ENCODE measurements around the gene JAM3. TPM values are rescaled to one million over a fixed set of nuclear protein-coding genes. Genes with fewer than 3 reads are reported as not detected.

Gene JAM3
- total RNA-seq, 1 experiment from 2014 or later, result 45.4 TPM

DNA sequence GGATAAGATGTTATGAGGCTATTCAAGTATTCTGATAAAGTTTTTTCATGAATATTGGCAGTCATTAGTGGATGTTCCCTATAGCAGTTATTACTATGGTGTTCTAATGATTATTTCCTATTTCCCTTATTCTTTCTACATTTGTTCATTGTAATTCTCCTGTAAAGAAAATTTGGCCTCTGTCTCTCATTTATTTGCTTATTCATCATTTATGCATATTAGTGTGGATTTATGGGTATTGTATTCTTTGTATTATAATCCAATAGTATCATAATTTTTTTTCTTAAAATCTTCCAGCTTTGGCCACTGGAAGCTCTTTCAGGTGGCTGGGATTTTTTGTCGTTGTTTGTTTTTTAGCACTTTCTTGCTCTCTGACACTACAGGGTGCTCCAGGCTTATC is 47.3 kb downstream of the JAM3 start:
- Histone ChIP-seq H3K27me3 (ENCODE audit: control insufficient read depth, insufficient read depth, low read length) (no peaks in the 10 kb centered on the region), H3K27ac (ENCODE audit: low read length) (no peak overlapping the region), H3K36me3 (ENCODE audit: control insufficient read depth, insufficient read depth, low read length) (no peaks in the 10 kb centered on the region), H3K4me3 (ENCODE audit: low read depth in 2 of 2, low read length in 2 of 2) (no peak overlapping the region), H3K4me1 (ENCODE audit: control insufficient read depth, insufficient read depth, low read length) (peaks cover 9% of the 10 kb centered on the region; the same call in 1 of the 2 replicates), H3K9me3 (ENCODE audit: control insufficient read depth, insufficient read depth, low read depth, low read length) (no peaks in the 10 kb centered on the region)
- ChIA-PET CTCF (no interaction called here), POLR2A (no interaction called here)
- TF ChIP-seq POLR2AphosphoS5 (IDR thresholded peaks at IDR 0.05; ENCODE audit: low read depth, low read length) (no peak), CTCF (IDR thresholded peaks at IDR 0.05) (no peak), SIN3A (IDR thresholded peaks at IDR 0.05; ENCODE audit: borderline replicate concordance, insufficient read depth, low read depth, low read length) (no peak), TCF7L2 (IDR thresholded peaks at IDR 0.05; ENCODE audit: low read depth, low read length) (no peak)
- TF ChIP-seq, protein P1, sequence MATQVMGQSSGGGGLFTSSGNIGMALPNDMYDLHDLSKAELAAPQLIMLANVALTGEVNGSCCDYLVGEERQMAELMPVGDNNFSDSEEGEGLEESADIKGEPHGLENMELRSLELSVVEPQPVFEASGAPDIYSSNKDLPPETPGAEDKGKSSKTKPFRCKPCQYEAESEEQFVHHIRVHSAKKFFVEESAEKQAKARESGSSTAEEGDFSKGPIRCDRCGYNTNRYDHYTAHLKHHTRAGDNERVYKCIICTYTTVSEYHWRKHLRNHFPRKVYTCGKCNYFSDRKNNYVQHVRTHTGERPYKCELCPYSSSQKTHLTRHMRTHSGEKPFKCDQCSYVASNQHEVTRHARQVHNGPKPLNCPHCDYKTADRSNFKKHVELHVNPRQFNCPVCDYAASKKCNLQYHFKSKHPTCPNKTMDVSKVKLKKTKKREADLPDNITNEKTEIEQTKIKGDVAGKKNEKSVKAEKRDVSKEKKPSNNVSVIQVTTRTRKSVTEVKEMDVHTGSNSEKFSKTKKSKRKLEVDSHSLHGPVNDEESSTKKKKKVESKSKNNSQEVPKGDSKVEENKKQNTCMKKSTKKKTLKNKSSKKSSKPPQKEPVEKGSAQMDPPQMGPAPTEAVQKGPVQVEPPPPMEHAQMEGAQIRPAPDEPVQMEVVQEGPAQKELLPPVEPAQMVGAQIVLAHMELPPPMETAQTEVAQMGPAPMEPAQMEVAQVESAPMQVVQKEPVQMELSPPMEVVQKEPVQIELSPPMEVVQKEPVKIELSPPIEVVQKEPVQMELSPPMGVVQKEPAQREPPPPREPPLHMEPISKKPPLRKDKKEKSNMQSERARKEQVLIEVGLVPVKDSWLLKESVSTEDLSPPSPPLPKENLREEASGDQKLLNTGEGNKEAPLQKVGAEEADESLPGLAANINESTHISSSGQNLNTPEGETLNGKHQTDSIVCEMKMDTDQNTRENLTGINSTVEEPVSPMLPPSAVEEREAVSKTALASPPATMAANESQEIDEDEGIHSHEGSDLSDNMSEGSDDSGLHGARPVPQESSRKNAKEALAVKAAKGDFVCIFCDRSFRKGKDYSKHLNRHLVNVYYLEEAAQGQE (IDR thresholded peaks at IDR 0.05; ENCODE audit: insufficient read depth in 1 of 2, low read depth in 2 of 2, low read length in 1 of 2), result no peak
- ATAC-seq, result no peak
- BruUV-seq (replicated peaks), result no TSS peak
- no peak for DNase-seq (ENCODE audit: low read depth, low spot score)
- intact Hi-C loops (cut with micrococcal nuclease; ENCODE audit: unreplicated experiment), result no loop called here
- in situ Hi-C loops (cut with HindIII; ENCODE audit: low pct_unique_long_range_greater_than_20kb, low sequenced_read_pairs), result no loop called here

DNA sequence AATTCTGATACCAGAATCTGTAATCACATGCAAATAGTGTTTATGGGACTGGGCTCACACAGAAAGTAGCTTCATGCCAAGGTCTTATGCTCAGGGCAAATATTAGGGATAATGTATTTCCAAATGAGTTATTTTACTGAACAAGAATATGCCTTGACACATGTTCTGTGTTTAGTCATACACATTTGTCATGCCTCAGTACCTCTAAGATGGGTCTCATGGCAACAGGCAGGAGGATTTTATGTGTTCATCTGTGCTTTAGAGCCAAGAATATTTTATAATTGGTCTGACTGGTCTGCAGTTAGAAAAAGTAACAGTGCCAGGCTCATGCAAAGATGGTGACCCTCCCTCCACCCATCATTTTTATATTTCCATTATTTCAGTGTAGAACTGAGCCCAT is 49.1 kb downstream of the JAM3 start:
- in situ Hi-C loops (cut with HindIII; ENCODE audit: low pct_unique_long_range_greater_than_20kb, low sequenced_read_pairs), result no loop called here
- ATAC-seq, result no peak
- TF ChIP-seq SIN3A (IDR thresholded peaks at IDR 0.05; ENCODE audit: borderline replicate concordance, insufficient read depth, low read depth, low read length) (no peak), CTCF (IDR thresholded peaks at IDR 0.05) (no peak), TCF7L2 (IDR thresholded peaks at IDR 0.05; ENCODE audit: low read depth, low read length) (no peak), POLR2AphosphoS5 (IDR thresholded peaks at IDR 0.05; ENCODE audit: low read depth, low read length) (no peak)
- TF ChIP-seq, protein P1 (IDR thresholded peaks at IDR 0.05; ENCODE audit: insufficient read depth in 1 of 2, low read depth in 2 of 2, low read length in 1 of 2), result no peak

More for the DNA sequence above, 49.1 kb downstream of the JAM3 start:
- Histone ChIP-seq H3K27me3 (ENCODE audit: control insufficient read depth, insufficient read depth, low read length) (no peaks in the 10 kb centered on the region), H3K36me3 (ENCODE audit: control insufficient read depth, insufficient read depth, low read length) (no peaks in the 10 kb centered on the region), H3K9me3 (ENCODE audit: control insufficient read depth, insufficient read depth, low read depth, low read length) (no peaks in the 10 kb centered on the region), H3K27ac (ENCODE audit: low read length) (no peak overlapping the region), H3K4me3 (ENCODE audit: low read depth in 2 of 2, low read length in 2 of 2) (no peak overlapping the region), H3K4me1 (ENCODE audit: control insufficient read depth, insufficient read depth, low read length) (peaks cover 10% of the 10 kb centered on the region; the same call in 1 of the 2 replicates)
- ChIA-PET CTCF (no interaction called here), POLR2A (no interaction called here)
- intact Hi-C loops (cut with micrococcal nuclease; ENCODE audit: unreplicated experiment), result no loop called here
- no peak for DNase-seq (ENCODE audit: low read depth, low spot score)
- BruUV-seq (replicated peaks), result no TSS peak
